Renal pelvis (tissue), 12 donors: Measurements from ENCODE around the gene EDDM13. TPM values are rescaled to one million over a fixed set of nuclear protein-coding genes. Genes with fewer than 3 reads are reported as not detected.
A peak's percentile ranks its signal among the peaks of the same experiment; 100 is the strongest.
"Not testable (repeated sequence)": the region's sequence is repeated elsewhere in the genome, so short reads cannot be mapped to it uniquely, and the experiment has no call there.

ENCODE experiments used
- DNase-seq: peaks from one replicate; pipeline ENCODE4 v3.0.0-alpha.2; 2013
- long read RNA-seq, 16 experiments: transcript quantifications; one replicate each; lab custom pipeline, GENCODE V29; 2026
- polyA plus RNA-seq, 3 donors: library from polyadenylated mRNA; unstranded; fragments of 120-200 nt; gene quantifications; one replicate each; pipeline ENCODE4 v1.2.1, GENCODE V29; 2013; ENCODE audit not compliant: insufficient read length in 3 of 3

The EDDM13 gene
- 1 to 10 TPM; 1.7 to 5.6 (median 5.3) TPM for polyA plus RNA-seq
- long read RNA-seq, donor 1: 0 reads
- long read RNA-seq, donor 2, partial matches to known transcripts: 0 of 1 reads
- long read RNA-seq, donor 2, other reads (novel, unspliced or antisense): 0 of 1 reads
- long read RNA-seq, donor 3: 0 reads
- long read RNA-seq, donor 4: 0 reads
- long read RNA-seq, donor 5: 0 reads
- long read RNA-seq, donor 6: 0 reads
- long read RNA-seq, donor 7: 0 reads
- long read RNA-seq, donor 8: 0 reads
- long read RNA-seq, donor 9: 0 reads
- long read RNA-seq, donor 10: 0 reads
- long read RNA-seq, donor 11: 0 reads
- long read RNA-seq, donor 12: 0 reads
- long read RNA-seq, donor 13, partial matches to known transcripts: 0 of 1 reads
- long read RNA-seq, donor 13, other reads (novel, unspliced or antisense): 0 of 1 reads
- long read RNA-seq, donor 14: 0 reads
- long read RNA-seq, donor 15: 0 reads
- long read RNA-seq, donor 16: 0 reads

GRCh38 chr19:56272161-56272798 lies at the start of gene EDDM13:
EDDM13 (plus strand) TSS chr19:56272748; CDS start chr19:56272835, 87 bp downstream.
- peak; percentile 44 for DNase-seq

DNA sequence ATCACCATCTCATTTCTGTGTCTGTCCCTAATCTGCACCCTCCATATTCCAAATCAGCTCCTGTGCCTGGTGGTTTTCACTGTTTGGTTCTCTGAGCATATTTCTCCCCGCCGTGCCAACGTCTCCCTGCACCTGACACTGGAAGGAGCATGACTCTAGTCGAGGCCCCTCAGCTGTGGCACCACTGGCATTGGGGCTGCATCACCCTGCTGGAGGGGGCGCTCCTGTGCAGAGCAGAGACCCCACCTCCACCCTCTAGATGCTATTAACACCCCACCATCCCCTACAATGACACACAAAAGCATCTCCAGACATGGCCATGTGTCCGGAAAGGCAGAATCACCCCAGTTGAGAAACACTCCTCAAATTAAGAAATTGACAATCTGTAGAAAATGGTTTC lies 49.6 kb upstream of the EDDM13 start:
- DNase-seq: no peak

GRCh38 chr19:56223481-56223880 lies 49.1 kb upstream of the EDDM13 start:
- no peak for DNase-seq

- no peak for DNase-seq
Observed at GRCh38 chr19:56245121-56245740, 27.3 kb upstream of the EDDM13 start.

DNA sequence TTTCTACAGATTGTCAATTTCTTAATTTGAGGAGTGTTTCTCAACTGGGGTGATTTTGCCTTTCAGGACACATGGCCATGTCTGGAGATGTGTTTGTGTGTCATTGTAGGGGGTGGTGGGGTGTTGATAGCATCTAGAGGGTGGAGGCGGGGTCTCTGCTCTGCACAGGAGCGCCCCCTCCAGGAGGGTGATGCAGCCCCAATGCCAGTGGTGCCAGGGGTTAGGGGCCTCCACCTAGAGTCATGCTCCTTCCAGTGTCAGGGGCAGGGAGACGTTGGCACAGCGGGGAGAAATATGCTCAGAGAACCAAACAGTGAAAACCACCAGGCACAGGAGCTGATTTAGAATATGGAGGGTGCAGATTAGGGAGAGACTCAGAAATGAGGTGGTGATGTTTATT lies 26.8 kb upstream of the EDDM13 start:
- not testable (repeated sequence) for DNase-seq

DNA sequence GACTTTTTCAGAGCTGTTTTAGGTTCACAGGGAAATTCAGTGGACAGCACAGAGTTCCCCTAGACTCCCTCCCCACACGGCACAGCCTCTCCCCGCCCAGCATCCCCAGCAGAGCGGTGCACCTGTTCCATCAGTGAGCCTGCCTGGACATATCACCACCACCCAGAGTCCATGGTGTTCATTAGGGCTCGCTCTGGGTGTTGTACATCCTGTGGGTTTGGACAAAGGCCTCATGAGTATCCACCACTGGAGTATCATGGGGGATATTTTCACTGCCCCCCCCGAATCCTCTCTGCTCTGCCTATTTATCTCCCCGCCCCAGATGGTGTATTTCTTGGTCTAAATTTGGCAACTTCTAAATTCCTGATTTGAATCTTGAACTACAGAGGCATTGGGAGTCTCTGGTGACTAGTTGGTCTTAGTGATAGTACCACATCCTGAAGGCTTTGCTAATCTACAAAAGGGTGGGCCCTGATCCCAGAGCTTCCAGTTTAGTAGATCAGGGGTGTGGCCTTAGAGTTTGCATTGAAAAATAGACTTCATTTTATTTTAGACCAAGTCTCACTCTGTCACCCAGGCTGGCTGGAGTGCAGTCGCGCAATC lies 23.7 kb upstream of the EDDM13 start:
- not testable (repeated sequence) for DNase-seq

GRCh38 chr19:56252699-56253422 lies 19.7 kb upstream of the EDDM13 start:
- DNase-seq: peak; percentile 62

DNA sequence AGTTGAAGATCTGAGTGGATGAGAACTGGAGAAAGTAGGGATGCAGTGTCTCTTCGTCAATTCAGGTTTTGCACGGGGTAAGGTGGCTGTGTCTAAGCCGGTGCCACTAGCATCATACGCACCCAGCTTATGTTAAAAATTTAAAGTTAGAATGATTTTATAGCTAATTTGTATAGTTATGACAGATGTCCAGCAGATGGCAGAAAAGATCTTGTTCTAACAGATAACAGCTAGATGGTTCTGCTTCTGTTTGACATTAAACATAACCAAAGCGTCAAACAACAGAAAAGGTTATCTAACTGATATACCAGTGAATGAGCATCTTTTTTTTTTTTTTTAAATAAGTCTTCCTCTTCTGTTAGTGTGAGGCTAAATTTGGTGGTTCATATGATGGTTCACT lies 18.8 kb upstream of the EDDM13 start:
- DNase-seq: peak; percentile 54

DNA sequence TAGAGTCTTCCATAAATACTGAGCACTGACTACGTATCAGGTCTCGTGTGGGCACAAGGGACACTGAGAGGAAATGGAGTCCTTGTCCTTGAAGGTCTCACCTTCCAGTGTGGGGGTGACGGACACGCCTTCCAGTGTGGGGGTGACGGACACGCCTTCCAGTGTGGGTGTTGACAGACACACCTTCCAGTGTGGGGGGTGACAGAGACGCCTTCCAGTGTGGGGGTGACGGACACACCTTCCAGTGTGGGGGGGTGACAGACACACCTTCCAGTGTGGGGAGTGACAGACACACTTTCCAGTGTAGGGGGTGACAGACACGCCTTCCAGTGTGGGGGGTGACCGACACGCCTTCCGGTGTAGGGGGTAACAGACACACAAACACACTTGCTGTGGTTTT lies 14.3 kb upstream of the EDDM13 start:
- no peak for DNase-seq

- DNase-seq: no peak
Observed at GRCh38 chr19:56261145-56261544, 11.4 kb upstream of the EDDM13 start.

GRCh38 chr19:56261932-56262331 lies 10.6 kb upstream of the EDDM13 start:
- not testable (repeated sequence) for DNase-seq

GRCh38 chr19:56263319-56263718 lies 9.2 kb upstream of the EDDM13 start:
- no peak for DNase-seq

GRCh38 chr19:56266051-56266450 lies 6.5 kb upstream of the EDDM13 start:
- no peak for DNase-seq

- DNase-seq: no peak
Observed at GRCh38 chr19:56269348-56269747, 3.2 kb upstream of the EDDM13 start.

DNA sequence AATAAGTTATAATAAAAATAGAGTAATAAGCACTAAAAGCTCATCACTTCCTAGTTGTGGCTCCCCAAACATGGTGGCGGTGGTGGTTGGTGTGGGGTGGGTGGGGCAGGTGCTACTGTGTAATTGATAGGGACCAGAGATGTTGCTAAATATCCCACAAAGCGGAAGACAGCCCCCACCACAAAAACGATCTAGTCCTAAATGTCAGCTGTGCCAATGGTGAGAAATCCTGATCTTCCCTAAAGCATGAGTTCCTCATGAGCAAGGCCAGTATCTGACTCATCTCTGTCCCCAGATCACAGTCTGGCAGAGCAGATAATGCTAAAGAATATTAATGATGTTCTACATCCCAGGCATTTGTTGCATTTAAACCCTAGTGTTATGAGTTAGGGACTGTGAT lies 1.9 kb upstream of the EDDM13 start:
- DNase-seq: no peak

DNA sequence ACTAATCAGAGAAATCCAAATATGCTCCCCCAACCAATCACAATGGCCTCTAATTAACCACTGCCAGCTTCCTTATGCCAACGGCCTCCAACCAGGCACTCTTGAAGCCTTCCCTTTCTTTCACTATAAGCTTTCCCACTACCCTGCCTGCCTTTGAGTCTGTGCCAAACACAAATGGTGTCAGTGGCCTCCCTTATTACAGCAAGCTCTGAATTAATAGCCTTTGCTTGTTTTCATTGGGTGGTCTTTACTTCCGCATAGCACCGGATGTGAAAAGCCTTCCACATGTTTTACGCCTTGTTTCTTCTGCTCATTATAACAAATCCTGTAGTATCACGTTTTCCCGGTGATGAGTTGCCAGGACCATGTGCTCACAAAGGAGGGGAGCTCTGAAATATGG lies 1.4 kb upstream of the EDDM13 start:
- DNase-seq: no peak

DNA sequence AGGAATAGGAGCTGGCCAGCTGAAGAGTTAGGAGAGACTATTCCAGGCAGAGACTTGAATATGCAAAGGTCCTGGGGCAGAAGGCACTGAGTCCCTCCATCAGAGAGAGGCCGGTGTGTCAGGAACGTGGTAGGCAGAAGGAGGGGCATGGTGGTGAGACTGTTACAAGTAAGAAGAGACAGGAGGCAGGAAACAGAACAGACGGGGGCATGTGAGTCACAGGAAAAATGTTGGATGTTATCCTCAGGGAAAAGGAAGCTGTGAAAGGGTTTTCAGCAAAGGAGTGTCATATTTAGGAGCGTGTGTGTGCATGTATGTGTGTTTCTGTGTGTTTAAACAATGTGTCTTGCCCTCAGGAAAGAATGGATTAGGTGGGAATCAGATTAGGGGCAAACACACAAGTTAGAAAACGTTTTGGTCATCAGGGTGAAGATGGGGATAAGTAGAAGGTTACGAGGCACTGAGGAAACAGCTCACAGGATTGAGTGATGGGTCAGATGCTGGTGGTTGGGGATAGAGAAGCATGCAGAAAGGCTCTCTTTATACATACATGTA lies 1.1 kb downstream of the EDDM13 start:
- DNase-seq: no peak

- no peak for DNase-seq
Observed at GRCh38 chr19:56282809-56283208, 10.3 kb downstream of the EDDM13 start.

- DNase-seq: no peak
Observed at GRCh38 chr19:56284746-56285145, 12.2 kb downstream of the EDDM13 start.

GRCh38 chr19:56290104-56290503 lies 17.6 kb downstream of the EDDM13 start:
- no peak for DNase-seq

GRCh38 chr19:56291867-56292266 lies 19.3 kb downstream of the EDDM13 start:
- no peak for DNase-seq
